Osteoblast (primary cell): ENCODE results near the gene PLIN5. TPM values are rescaled to one million over a fixed set of nuclear protein-coding genes. Genes with fewer than 3 reads are reported as not detected.

ENCODE experiments used
- DNase-seq: peaks from one replicate; pipeline ENCODE4 v3.0.0; 2011; ENCODE audit warnings: low spot score, mixed read lengths; ENCODE audit not compliant: insufficient read length; ENCODE audit errors: missing footprints
- H2AFZ ChIP-seq: 2 replicates; pipeline ENCODE4 v1.6.0; 2011; ENCODE audit warnings: mild to moderate bottlenecking, low read length
- H3K27ac ChIP-seq: 2 replicates; pipeline ENCODE4 v1.5.1; 2011; ENCODE audit warnings: mild to moderate bottlenecking, low read depth, low read length, moderate library complexity
- H3K27me3 ChIP-seq: 2 replicates; pipeline ENCODE4 v1.6.0; 2012; ENCODE audit warnings: mild to moderate bottlenecking, control low read depth, inconsistent platforms, low read length, moderate library complexity; ENCODE audit not compliant: insufficient read depth
- H3K36me3 ChIP-seq: 2 replicates; pipeline ENCODE4 v1.5.1; 2011; ENCODE audit warnings: mild to moderate bottlenecking, low read length, control low read depth, moderate library complexity; ENCODE audit not compliant: insufficient read depth
- H3K4me1 ChIP-seq: 2 replicates; pipeline ENCODE4 v1.5.1; 2011; ENCODE audit warnings: mild to moderate bottlenecking, low read length, control low read depth, moderate library complexity; ENCODE audit not compliant: insufficient read depth
- H3K4me2 ChIP-seq: 2 replicates; pipeline ENCODE4 v1.6.0; 2011; ENCODE audit warnings: mild to moderate bottlenecking, low read length; ENCODE audit not compliant: insufficient read depth
- H3K4me3 ChIP-seq: fragments of 200-600 bp; sonication (generic); 3 replicates; pipeline ENCODE4 v1.5.1; 2012; ENCODE audit warnings: mild to moderate bottlenecking, low read length, inconsistent platforms; ENCODE audit not compliant: insufficient read depth
- H3K79me2 ChIP-seq: 2 replicates; pipeline ENCODE4 v1.6.0; 2012; ENCODE audit warnings: mild to moderate bottlenecking, low read length, control low read depth, inconsistent platforms; ENCODE audit not compliant: insufficient read depth
- H3K9me3 ChIP-seq: 2 replicates; pipeline ENCODE4 v1.5.1; 2011; ENCODE audit warnings: low read depth, low read length, control low read depth
- H4K20me1 ChIP-seq: 2 replicates; pipeline ENCODE4 v1.6.0; 2012; ENCODE audit warnings: mild to moderate bottlenecking, low read length, control low read depth; ENCODE audit not compliant: insufficient read depth
- CTCF ChIP-seq: IDR thresholded peaks from 2 replicates; pipeline ENCODE4 v1.5.1; 2011; ENCODE audit warnings: mild to moderate bottlenecking, low read depth, low read length, moderate library complexity; ENCODE audit errors: extremely low read depth
- total RNA-seq: library from RNA; depleted of rRNA; stranded (reverse); fragments of >200 nt; gene quantifications from 2 replicates; pipeline ENCODE4 v1.2.3, GENCODE V29; 2012

PLIN5 gene
- total RNA-seq, 1 donor, result 0.36 TPM

- DNase-seq, result no peak
- no peaks in the 10 kb centered on the region for H3K79me2 ChIP-seq
- no peak overlapping the region for H2AFZ ChIP-seq
- H3K4me2 ChIP-seq, result no peak overlapping the region
- H3K4me3 ChIP-seq, result no peak overlapping the region
- H3K4me1 ChIP-seq, result peaks cover 7% of the 10 kb centered on the region
- no peaks in the 10 kb centered on the region for H4K20me1 ChIP-seq
- TF ChIP-seq CTCF, result no peak
- H3K36me3 ChIP-seq, result no peaks in the 10 kb centered on the region
- H3K27me3 ChIP-seq, result peaks cover 17% of the 10 kb centered on the region
- no peaks in the 10 kb centered on the region for H3K9me3 ChIP-seq
- H3K27ac ChIP-seq, result no peak overlapping the region
Observed at GRCh38 chr19:4522291-4523002, 12.6 kb downstream of the PLIN5 start.

GRCh38 chr19:4521888-4522242 lies 13.2 kb downstream of the PLIN5 start:
- no peak for TF ChIP-seq CTCF
- DNase-seq, result no peak
- Histone ChIP-seq H2AFZ (no peak overlapping the region), H3K4me2 (no peak overlapping the region), H3K27ac (no peak overlapping the region), H4K20me1 (no peaks in the 10 kb centered on the region), H3K36me3 (no peaks in the 10 kb centered on the region), H3K4me3 (no peak overlapping the region), H3K27me3 (peaks cover 17% of the 10 kb centered on the region), H3K4me1 (peaks cover 7% of the 10 kb centered on the region), H3K9me3 (no peaks in the 10 kb centered on the region), H3K79me2 (no peaks in the 10 kb centered on the region)

- no peaks in the 10 kb centered on the region for H4K20me1 ChIP-seq
- H3K9me3 ChIP-seq, result no peaks in the 10 kb centered on the region
- H3K4me2 ChIP-seq, result no peak overlapping the region
- H2AFZ ChIP-seq, result no peak overlapping the region
- no peaks in the 10 kb centered on the region for H3K79me2 ChIP-seq
- no peak for TF ChIP-seq CTCF
- no peaks in the 10 kb centered on the region for H3K36me3 ChIP-seq
- peaks cover 17% of the 10 kb centered on the region for H3K27me3 ChIP-seq
- H3K4me1 ChIP-seq, result peaks cover 7% of the 10 kb centered on the region
- no peak overlapping the region for H3K27ac ChIP-seq
- no peak for DNase-seq
- H3K4me3 ChIP-seq, result no peak overlapping the region
Observed at GRCh38 chr19:4521170-4521887, 13.7 kb downstream of the PLIN5 start.

GRCh38 chr19:4519521-4520277 lies 15.3 kb downstream of the PLIN5 start:
- Histone ChIP-seq H3K9me3 (no peaks in the 10 kb centered on the region), H3K4me3 (no peak overlapping the region), H3K79me2 (no peaks in the 10 kb centered on the region), H3K4me1 (peaks cover 7% of the 10 kb centered on the region), H3K4me2 (no peak overlapping the region), H3K27me3 (peaks cover 20% of the 10 kb centered on the region), H3K27ac (no peak overlapping the region), H4K20me1 (no peaks in the 10 kb centered on the region), H2AFZ (peak overlapping the region; percentile 29), H3K36me3 (no peaks in the 10 kb centered on the region)
- TF ChIP-seq CTCF, result no peak
- peak; percentile 92 for DNase-seq
